Activated CD8-positive, alpha-beta memory T cell treated with anti-CD3 and anti-CD28 coated beads, Interleukin-2, amount 50 U/mL, for 48 hours (primary cell): Measurements from ENCODE around the gene ACE.

Experiments used
- DNase-seq: peaks from one replicate; pipeline ENCODE4 v3.0.0-alpha.2; 2020

The ACE gene

GRCh38 chr17:63476854-63477479, at the start of gene ACE:
TSS of gene ACE (plus strand) at chr17:63477061. CDS start at chr17:63477095, 34 bp downstream.
- peak; percentile 67 for DNase-seq

- no peak for DNase-seq
These were observed 47.1 kb upstream of the ACE start for GRCh38 chr17:63429766-63430165.

GRCh38 chr17:63430223-63430622, 46.6 kb upstream of the ACE start:
- DNase-seq = no peak

GRCh38 chr17:63431618-63431938, 45.3 kb upstream of the ACE start:
- no peak for DNase-seq

GRCh38 chr17:63431939-63432804, 44.7 kb upstream of the ACE start:
- DNase-seq = no peak

GRCh38 chr17:63433746-63434591, 42.9 kb upstream of the ACE start:
- DNase-seq = no peak

- DNase-seq = no peak
These were observed 41.8 kb upstream of the ACE start for GRCh38 chr17:63434951-63435571.

- no peak for DNase-seq
These were observed 41.0 kb upstream of the ACE start for GRCh38 chr17:63435681-63436522.

GRCh38 chr17:63436523-63437110, 40.2 kb upstream of the ACE start:
- no peak for DNase-seq

GRCh38 chr17:63437287-63438091, 39.4 kb upstream of the ACE start:
- DNase-seq = no peak

GRCh38 chr17:63438092-63439051, 38.5 kb upstream of the ACE start:
- no peak for DNase-seq

- no peak for DNase-seq
These were observed 37.2 kb upstream of the ACE start for GRCh38 chr17:63439687-63440086.

GRCh38 chr17:63440127-63440769, 36.6 kb upstream of the ACE start:
- DNase-seq = no peak

GRCh38 chr17:63440770-63441335, 36.0 kb upstream of the ACE start:
- no peak for DNase-seq

GRCh38 chr17:63441654-63442053, 35.2 kb upstream of the ACE start:
- no peak for DNase-seq

- no peak for DNase-seq
These were observed 34.8 kb upstream of the ACE start for GRCh38 chr17:63442074-63442473.

GRCh38 chr17:63442549-63443035, 34.3 kb upstream of the ACE start:
- DNase-seq = no peak

GRCh38 chr17:63443053-63443452, 33.8 kb upstream of the ACE start:
- no peak for DNase-seq

- no peak for DNase-seq
These were observed 32.4 kb upstream of the ACE start for GRCh38 chr17:63444457-63444856.
